Type B pancreatic cell (in vitro differentiated cells): ENCODE measurements around the gene CLASP1. TPM values are rescaled to one million over a fixed set of nuclear protein-coding genes. Genes with fewer than 3 reads are reported as not detected.

Experiments
- DNase-seq: peaks from one replicate; pipeline ENCODE4 v3.0.0; 2021; ENCODE audit warnings: mixed read lengths; ENCODE audit not compliant: unreplicated experiment; ENCODE audit errors: extremely low spot score
- H3K27ac Mint-ChIP-seq: 2 replicates; pipeline ENCODE4 v1.8.0; 2021; ENCODE audit warnings: mild to moderate bottlenecking, mixed read lengths
- H3K27me3 Mint-ChIP-seq: 2 replicates; pipeline ENCODE4 v1.8.0; 2021; ENCODE audit warnings: mixed read lengths
- H3K36me3 Mint-ChIP-seq: 2 replicates; pipeline ENCODE4 v1.8.0; 2021; ENCODE audit warnings: mixed read lengths
- H3K4me1 Mint-ChIP-seq: one replicate; pipeline ENCODE4 v1.8.0; 2021; ENCODE audit warnings: mixed read lengths; ENCODE audit not compliant: unreplicated experiment
- H3K4me3 Mint-ChIP-seq: 2 replicates; pipeline ENCODE4 v1.8.0; 2021; ENCODE audit warnings: mild to moderate bottlenecking, mixed read lengths
- H3K9me3 Mint-ChIP-seq: 2 replicates; pipeline ENCODE4 v1.8.0; 2021; ENCODE audit warnings: mixed read lengths
- total RNA-seq: library from RNA; stranded (reverse); gene quantifications from 2 replicates; pipeline ENCODE4 v1.2.1, GENCODE V29; 2021; ENCODE audit warnings: low replicate concordance
- TF ChIP-seq, protein P1 (sequence below): fragments of 200-600 bp; sonication (generic); conservative IDR thresholded peaks from 2 replicates; pipeline ENCODE4 v1.5.0; 2021; ENCODE audit warnings: antibody characterized with exemption, mild to moderate bottlenecking

Gene CLASP1
- total RNA-seq, 1 donor from 2014 or later: 74.6 TPM

DNA sequence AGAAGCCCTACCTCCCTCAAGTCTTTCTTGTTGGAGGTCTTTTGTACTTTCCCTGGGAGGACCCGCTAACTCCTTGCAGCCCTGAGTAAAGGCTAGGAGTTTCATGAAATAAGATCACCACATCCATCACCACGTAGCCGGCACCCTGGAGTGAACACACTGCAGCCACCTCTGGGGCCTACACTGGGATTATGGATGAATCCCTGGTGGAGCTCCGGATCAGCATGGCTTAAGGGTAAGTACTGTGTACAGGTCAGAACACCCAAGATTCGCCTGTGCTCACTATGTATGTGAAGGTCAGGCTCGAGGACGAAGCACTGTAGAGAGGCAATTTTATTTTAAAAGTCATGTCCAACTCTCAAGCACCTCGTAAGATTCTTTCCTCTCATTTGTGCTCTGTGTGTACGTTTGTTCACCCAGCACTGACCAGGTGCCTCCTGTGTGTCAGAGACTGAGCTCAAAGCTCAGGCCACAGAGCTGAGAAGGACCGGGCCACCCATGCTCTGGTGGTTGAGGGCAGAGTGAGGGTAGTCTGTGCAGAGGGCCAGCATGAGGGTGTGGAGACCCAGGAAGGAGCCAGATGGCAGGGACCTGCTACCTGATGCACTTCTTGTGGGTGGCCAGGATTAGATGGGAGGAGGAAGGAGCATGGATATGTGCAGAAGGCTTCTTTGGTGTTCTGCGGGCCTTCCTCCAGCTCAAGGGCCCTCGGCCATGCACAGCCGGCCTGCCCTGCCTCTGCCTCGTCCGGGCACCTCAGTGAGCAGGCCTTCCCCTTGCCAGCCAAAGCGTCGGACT is 297.5 kb downstream of the CLASP1 start:
- DNase-seq: no peak
- H3K36me3 Mint-ChIP-seq: peaks cover 27% of the 10 kb centered on the region
- TF ChIP-seq, protein P1, sequence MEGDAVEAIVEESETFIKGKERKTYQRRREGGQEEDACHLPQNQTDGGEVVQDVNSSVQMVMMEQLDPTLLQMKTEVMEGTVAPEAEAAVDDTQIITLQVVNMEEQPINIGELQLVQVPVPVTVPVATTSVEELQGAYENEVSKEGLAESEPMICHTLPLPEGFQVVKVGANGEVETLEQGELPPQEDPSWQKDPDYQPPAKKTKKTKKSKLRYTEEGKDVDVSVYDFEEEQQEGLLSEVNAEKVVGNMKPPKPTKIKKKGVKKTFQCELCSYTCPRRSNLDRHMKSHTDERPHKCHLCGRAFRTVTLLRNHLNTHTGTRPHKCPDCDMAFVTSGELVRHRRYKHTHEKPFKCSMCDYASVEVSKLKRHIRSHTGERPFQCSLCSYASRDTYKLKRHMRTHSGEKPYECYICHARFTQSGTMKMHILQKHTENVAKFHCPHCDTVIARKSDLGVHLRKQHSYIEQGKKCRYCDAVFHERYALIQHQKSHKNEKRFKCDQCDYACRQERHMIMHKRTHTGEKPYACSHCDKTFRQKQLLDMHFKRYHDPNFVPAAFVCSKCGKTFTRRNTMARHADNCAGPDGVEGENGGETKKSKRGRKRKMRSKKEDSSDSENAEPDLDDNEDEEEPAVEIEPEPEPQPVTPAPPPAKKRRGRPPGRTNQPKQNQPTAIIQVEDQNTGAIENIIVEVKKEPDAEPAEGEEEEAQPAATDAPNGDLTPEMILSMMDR: no peak
- H3K9me3 Mint-ChIP-seq: no peaks in the 10 kb centered on the region
- H3K4me1 Mint-ChIP-seq: peaks cover 9% of the 10 kb centered on the region
- H3K27me3 Mint-ChIP-seq: no peaks in the 10 kb centered on the region
- H3K4me3 Mint-ChIP-seq: no peak overlapping the region
- H3K27ac Mint-ChIP-seq: no peak overlapping the region

DNA sequence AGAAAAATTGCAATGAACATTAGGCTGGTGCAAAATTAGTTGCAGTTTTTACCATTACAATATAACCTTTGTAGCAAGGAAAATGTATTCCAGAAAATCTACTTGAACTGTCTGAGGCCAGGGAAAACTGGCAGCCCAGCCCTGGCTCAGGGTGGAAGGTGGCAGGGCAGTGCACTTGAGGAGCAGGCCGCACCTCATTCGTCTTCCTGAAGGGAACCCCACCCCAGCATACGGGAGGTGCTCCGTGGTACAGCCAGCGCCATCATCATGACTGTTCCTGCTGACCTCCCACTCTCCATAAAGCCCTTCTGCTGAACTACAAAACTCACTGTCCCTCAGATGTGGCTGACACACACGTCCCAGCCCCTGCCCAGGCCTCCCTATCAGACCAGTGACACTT is 298.4 kb downstream of the CLASP1 start:
- no peak for DNase-seq
- Mint-ChIP-seq H3K4me3 (no peak overlapping the region), H3K4me1 (peaks cover 6% of the 10 kb centered on the region), H3K9me3 (no peaks in the 10 kb centered on the region), H3K27me3 (no peaks in the 10 kb centered on the region), H3K36me3 (peaks cover 25% of the 10 kb centered on the region), H3K27ac (no peak overlapping the region)
- TF ChIP-seq, protein P1: no peak

DNA sequence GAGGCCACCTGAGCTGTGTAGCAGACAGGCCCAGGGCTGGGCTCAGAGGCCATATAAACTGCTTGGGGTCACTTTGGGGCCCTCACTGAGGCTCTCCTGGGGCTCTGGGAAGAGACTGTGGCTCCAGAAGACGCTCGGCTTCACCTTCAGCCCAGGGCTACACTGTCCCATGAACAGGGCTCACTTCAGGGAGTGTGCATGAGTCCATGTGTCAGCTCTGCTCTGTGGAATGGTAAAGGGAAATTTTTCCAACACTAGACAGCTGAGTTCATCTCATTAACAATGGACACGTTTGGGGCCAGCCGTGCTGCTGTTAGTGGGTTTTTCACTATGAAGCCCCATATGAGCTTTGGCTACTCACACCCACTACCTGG is 298.9 kb downstream of the CLASP1 start:
- no peaks in the 10 kb centered on the region for H3K9me3 Mint-ChIP-seq
- no peak overlapping the region for H3K27ac Mint-ChIP-seq
- no peak for DNase-seq
- H3K27me3 Mint-ChIP-seq: no peaks in the 10 kb centered on the region
- H3K4me1 Mint-ChIP-seq: peaks cover 1% of the 10 kb centered on the region
- TF ChIP-seq, protein P1: no peak
- peaks cover 20% of the 10 kb centered on the region for H3K36me3 Mint-ChIP-seq
- no peak overlapping the region for H3K4me3 Mint-ChIP-seq

DNA sequence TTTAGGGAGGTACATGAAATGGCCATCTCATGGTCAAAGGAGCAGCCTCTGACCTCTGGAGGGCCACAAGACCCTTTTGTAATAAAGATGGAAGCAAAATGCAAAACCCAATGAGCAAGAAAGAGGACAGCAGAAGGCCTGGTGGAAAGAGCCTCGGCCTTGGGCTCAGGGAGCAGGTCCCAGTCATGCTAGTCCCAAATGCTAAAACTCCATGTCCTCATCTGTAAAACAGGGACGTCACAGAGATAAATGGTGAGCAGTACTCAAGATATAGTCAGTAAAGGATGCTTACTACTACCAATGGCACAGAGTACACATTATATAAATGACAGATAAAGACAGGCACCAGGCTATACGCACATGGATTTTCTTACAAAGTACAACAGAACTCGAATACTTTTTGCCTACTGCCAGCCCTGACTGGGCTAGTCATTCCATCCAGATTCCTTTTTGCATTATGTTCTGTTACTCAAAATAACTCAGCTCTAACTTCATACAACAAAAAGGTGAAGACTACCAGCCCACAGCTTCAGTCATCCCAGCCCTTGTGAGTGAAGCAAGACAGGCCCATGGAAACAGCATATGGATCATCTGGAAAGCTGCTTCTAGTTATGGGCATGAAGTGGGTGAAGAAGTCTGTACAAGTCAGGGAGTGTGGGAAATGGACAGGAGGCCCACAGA is 299.4 kb downstream of the CLASP1 start:
- H3K4me1 Mint-ChIP-seq: no peaks in the 10 kb centered on the region
- H3K36me3 Mint-ChIP-seq: peaks cover 20% of the 10 kb centered on the region
- no peak overlapping the region for H3K27ac Mint-ChIP-seq
- no peak for DNase-seq
- TF ChIP-seq, protein P1: no peak
- no peaks in the 10 kb centered on the region for H3K9me3 Mint-ChIP-seq
- H3K4me3 Mint-ChIP-seq: no peak overlapping the region
- H3K27me3 Mint-ChIP-seq: no peaks in the 10 kb centered on the region

DNA sequence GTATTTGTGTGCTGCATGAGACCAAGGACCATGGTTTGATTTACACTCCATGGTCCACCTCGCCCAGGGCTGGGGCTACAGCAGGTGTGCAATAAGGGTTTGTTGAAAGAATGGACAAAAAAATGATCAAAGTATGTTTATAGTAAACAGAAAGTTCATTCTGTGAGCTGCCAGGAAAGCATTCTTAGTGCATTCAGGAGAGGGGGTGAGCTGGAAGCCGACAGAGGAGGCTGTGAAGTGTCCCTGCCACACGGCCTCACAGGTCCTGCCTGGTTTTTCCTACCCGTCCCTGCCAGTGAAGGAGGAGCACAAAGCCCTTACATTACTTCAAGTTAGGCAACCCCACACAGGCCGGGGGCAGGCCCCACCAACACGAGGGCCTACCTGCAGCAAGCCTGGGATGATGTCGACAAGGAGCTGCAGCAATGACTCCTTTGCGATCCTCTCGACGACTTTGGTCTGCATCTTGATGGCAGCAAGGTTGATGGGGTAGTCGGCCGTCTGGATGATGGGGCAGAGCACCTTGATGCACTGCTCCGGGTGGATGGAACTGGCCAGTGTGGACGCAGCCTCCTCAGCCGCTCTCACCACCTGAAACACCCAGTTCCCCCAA is 301.0 kb downstream of the CLASP1 start:
- Mint-ChIP-seq H3K27me3 (no peaks in the 10 kb centered on the region), H3K4me3 (no peak overlapping the region), H3K36me3 (peaks cover 23% of the 10 kb centered on the region), H3K9me3 (no peaks in the 10 kb centered on the region), H3K27ac (no peak overlapping the region), H3K4me1 (no peaks in the 10 kb centered on the region)
- DNase-seq: no peak
- TF ChIP-seq, protein P1: no peak
